NCI-H2029 treated with DMSO at 0.1 percent for 48 hours (cell line): Measurements from ENCODE around the gene PREX1.
"Not testable (repeated sequence)": the region's sequence is repeated elsewhere in the genome, so short reads cannot be mapped to it uniquely, and the experiment has no call there.

Experiments
- DNase-seq: peaks from one replicate; lab custom pipeline; 2025; lab: John Stamatoyannopoulos, UW

Gene PREX1

DNA sequence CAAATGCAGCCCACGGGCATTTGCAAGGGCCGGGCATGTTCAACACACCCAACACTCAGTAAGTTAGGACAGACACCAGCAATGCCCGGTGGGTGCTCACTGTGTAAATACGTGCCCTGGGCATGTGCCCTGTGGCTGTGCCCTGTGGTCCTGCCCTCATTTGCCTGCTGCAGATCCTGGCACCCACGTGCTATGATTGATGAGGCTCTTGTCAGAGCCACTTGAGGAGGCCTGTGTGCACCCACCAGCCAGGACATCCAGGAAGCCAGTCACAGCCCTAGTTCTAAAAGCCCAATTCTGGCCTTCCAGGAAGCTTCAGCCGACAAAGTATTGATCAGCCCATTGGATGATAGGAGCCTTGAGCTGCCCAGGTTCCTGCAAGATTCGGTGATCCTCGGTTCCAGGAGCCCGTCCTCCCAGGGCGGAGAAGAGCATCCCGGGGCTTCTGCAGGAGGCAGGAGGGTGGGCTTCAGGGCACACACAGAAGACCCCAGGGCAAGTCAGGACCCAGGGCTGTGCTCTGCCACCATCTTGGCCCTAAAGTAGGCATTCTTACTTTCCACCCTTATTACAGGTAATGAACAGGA, 223.9 kb downstream of the PREX1 start:
- no peak for DNase-seq

GRCh38 chr20:48603116-48603818, 224.5 kb downstream of the PREX1 start:
- DNase-seq = no peak

GRCh38 chr20:48601798-48602197, 226.0 kb downstream of the PREX1 start:
- no peak for DNase-seq

DNA sequence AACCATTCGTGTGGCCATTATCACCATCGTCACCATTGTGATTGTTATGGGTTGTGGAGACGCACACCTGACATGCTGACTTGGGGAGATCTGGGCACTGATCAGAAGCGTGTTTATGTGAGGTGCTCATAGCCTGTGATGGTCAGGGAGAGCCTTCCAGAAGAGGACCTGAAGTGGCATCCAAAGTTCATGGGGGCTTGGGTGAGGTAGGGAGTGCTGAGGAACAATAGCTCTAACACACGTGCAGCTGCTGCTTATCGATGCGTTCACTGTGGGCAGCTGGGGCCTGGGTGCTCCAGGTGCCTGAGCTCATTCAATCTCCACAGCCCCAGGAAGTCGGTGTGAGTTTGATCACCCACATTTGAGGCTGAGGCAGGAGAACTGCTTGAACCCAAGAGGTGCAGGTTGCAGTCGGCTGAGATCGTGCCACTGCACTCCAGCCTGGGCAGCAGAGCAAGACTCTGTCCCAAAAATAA, 227.3 kb downstream of the PREX1 start:
- DNase-seq = no peak

DNA sequence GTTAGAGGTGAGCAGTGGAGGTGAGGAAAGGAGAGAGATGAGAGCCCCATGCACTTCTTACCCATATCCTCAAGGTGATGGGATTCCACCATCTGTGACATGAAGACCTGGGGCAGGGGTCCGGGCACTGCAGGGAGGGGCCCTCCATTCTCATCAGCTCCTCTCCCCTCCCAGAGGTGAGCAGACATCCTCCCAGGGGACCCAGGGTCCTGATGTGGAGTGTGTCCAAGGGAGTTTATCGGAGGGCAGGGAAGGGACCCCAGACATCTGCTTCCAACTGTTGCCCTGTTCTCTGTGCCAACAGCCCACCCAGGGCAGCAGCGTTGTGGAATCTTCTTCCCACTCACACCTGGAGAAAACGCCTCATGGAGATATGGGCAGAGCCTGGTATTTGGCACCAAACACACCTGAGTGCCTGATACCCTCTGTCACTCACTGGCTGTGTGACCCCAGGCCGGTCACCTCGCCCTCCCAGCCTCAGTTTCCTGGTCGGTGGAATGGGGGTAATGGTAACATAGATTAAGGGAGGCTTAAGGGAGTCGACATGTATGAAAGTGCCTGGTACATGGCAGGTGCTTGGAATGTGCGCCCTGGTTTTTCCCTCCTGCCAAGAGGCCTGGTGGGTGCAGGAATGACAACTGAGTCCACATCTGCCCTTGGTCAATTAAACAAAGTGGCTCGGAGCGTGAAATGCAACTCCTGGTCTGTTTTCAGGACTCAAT, 227.9 kb downstream of the PREX1 start:
- DNase-seq = no peak

GRCh38 chr20:48599106-48599747, 228.6 kb downstream of the PREX1 start:
- DNase-seq = no peak

GRCh38 chr20:48598303-48598941, 229.4 kb downstream of the PREX1 start:
- not testable (repeated sequence) for DNase-seq

GRCh38 chr20:48597521-48598302, 230.1 kb downstream of the PREX1 start:
- DNase-seq = no peak

- no peak for DNase-seq
These were observed 231.4 kb downstream of the PREX1 start for GRCh38 chr20:48596334-48596898.

DNA sequence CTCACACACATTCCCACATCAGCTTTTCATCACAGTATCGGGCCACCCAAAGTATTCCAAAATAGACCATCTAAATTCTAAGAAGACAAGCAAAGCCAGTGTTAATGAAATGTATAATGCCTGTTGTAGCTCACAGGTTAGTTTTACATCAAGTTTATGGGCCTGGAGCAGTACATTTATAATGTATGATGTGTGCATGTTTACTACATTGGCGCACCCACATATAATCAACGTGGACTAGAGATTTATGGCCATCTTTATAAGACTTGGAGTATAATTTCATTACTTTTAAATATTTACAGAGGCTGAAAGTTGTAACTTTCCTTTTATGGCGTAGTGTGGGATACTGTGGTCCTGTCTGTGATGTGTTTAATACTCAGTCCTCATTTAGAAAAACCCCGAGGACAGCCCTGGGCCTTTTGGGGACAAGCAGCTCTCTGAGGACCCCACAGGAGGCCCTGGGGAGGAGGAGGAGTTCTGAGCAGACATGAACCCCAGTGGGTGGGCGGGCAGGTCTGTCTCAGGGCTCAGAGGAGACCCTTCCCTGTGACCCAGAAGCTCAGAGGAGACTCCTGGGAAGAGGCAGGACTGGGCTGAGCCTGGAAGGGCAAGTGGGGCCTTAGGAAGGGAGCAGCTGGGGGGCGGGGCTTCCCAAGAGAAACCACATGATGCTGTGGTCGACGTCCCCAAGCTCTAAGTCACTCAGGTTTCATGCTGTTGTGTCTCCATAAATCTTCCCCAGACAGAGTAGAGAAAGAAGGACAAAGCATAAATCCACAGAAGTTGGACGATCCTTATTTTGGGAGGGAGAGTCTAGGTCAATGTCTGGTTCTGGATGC, 232.1 kb downstream of the PREX1 start:
- no peak for DNase-seq

DNA sequence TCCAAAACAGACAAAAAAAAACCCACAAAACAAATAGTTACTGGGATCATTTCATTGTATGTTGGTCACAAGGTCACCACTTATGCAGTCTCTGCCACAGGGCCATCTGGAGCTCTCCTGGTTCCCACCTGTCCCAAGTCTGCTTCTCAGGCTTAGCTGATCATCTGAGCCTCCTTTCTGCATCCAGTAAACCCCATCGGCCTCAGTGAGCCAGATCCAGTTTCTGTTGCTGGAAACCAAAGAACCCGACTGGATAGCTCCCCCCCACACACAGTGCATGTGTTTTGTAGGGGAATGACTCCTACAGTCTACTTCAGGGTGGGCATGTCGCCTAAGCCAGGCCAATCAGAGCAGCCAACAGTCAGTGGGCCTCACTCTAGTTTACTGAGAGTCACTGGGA, 233.3 kb downstream of the PREX1 start:
- no peak for DNase-seq

DNA sequence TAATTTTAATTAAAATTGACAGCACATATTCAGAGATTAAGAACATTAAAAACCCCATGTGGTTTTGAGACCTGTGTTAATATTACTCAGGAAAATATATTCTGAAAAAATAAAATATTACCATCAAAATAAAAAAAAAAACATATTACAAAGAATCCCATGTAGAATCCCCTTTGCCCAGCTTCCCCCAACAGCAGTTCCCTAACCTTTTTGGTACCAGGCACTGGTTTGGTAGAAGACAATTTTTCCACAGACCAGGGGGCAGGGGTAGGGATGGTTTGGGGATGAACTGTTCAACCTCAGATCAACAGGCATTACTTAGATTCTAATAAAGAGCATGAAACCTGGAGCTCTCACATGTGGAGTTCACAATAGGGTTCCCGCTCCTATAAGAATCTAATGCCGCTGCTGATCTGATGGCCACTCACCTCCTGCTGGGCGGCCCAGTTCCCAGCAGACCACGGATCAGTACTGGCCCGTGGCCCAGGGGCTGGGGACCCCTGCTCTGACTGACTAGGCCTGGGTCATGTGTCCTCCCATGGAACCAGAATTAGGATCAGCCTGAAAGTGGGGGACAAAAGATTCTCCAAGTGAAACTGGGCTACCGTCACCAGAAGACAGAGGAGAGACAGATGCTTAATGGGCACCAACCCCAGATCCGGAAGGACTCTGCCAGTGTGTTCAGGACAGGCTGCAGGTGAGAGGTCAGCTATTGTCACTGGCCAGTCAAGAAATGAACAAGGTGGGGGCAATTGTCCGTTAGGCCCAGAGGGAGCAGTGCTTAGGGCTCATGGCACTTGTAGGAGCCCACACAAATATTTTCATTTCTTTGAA, 235.5 kb downstream of the PREX1 start:
- DNase-seq = no peak

- no peak for DNase-seq
These were observed 241.1 kb downstream of the PREX1 start for GRCh38 chr20:48586730-48587129.

GRCh38 chr20:48585061-48585870, 242.5 kb downstream of the PREX1 start:
- no peak for DNase-seq

GRCh38 chr20:48584391-48585060, 243.3 kb downstream of the PREX1 start:
- no peak for DNase-seq

GRCh38 chr20:48583801-48584200, 244.0 kb downstream of the PREX1 start:
- DNase-seq = no peak

- DNase-seq = no peak
These were observed 244.6 kb downstream of the PREX1 start for GRCh38 chr20:48583171-48583570.

DNA sequence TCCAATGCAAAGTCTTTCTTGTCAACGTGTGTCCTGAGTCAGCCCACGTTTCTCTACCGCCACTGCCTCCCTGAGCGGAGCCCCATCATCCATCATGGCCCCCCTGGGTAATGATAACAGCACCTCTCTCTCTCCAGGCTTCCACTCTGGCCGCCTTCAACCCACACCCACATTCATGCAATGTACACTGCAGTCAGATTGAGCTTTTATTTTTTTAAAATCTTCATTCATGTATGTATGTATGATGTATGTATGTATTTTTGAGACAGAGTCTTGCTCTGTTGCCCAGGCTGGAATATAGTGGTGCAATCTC, 245.2 kb downstream of the PREX1 start:
- no peak for DNase-seq
